Measurements from ENCODE around the gene GNG12.

GRCh38 chr1:67836769-67837168 lies 3.5 kb upstream of the GNG12 start:
- TF ChIP-seq, protein P1, sequence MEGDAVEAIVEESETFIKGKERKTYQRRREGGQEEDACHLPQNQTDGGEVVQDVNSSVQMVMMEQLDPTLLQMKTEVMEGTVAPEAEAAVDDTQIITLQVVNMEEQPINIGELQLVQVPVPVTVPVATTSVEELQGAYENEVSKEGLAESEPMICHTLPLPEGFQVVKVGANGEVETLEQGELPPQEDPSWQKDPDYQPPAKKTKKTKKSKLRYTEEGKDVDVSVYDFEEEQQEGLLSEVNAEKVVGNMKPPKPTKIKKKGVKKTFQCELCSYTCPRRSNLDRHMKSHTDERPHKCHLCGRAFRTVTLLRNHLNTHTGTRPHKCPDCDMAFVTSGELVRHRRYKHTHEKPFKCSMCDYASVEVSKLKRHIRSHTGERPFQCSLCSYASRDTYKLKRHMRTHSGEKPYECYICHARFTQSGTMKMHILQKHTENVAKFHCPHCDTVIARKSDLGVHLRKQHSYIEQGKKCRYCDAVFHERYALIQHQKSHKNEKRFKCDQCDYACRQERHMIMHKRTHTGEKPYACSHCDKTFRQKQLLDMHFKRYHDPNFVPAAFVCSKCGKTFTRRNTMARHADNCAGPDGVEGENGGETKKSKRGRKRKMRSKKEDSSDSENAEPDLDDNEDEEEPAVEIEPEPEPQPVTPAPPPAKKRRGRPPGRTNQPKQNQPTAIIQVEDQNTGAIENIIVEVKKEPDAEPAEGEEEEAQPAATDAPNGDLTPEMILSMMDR (IDR thresholded peaks at IDR 0.05) = no peak
- TF ChIP-seq POLR2AphosphoS5 (IDR thresholded peaks at IDR 0.05) = peak; percentile 42

Data from prostate gland (tissue), 2 donors.